ENCODE measurements around the gene NOX5.

DNA sequence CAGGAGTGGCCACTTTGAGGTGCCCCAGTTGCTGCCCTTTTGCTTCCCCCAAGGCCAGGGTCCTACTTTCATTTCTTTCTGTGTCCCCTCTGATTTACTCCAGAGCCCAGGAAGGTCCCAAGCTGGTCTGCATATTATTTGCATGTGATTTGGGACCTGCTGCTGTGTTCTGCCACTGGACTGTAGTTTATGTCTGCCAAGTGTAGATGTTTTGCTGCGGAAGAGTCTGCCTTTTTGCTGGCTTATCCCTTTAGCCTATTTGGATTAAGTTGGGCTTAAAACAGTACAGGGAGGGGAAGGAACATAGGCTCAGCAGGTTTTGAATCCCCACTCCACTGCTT is 21.4 kb downstream of the NOX5 start:
- TF ChIP-seq CTCF (IDR thresholded peaks at IDR 0.05) (no peak; the same call in 2 of the 3 replicates), MAFK (IDR thresholded peaks at IDR 0.05; ENCODE audit: partially characterized antibody) (no peak), BHLHE40 (IDR thresholded peaks at IDR 0.05; ENCODE audit: low read depth, low read length) (no peak), JUNB (IDR thresholded peaks at IDR 0.05) (no peak), JUN (IDR thresholded peaks at IDR 0.05) (no peak), POLR2A (IDR thresholded peaks at IDR 0.05; ENCODE audit: low read length) (no peak), TFCP2L1 (CRISPR knock-in tag; IDR thresholded peaks at IDR 0.05) (no peak), ZSCAN20 (CRISPR knock-in tag; IDR thresholded peaks at IDR 0.05) (no peak), RFX5 (IDR thresholded peaks at IDR 0.05) (no peak), PHF8 (IDR thresholded peaks at IDR 0.05; ENCODE audit: borderline replicate concordance, low read depth) (no peak), HDAC2 (IDR thresholded peaks at IDR 0.05) (no peak), POLR2AphosphoS2 (conservative IDR thresholded peaks at IDR 0.05; ENCODE audit: low read length) (no peak), ELK1 (IDR thresholded peaks at IDR 0.05; ENCODE audit: low read depth, low read length) (no peak)

Measured in A549 (cell line).